GM03348 (cell line): ENCODE measurements around the gene GSTA4.
"Not testable (repeated sequence)": the region's sequence is repeated elsewhere in the genome, so short reads cannot be mapped to it uniquely, and the experiment has no call there.

ENCODE experiments used
- DNase-seq: peaks from one replicate; pipeline ENCODE4 v3.0.0; 2012; ENCODE audit warnings: low spot score

Gene GSTA4

DNA sequence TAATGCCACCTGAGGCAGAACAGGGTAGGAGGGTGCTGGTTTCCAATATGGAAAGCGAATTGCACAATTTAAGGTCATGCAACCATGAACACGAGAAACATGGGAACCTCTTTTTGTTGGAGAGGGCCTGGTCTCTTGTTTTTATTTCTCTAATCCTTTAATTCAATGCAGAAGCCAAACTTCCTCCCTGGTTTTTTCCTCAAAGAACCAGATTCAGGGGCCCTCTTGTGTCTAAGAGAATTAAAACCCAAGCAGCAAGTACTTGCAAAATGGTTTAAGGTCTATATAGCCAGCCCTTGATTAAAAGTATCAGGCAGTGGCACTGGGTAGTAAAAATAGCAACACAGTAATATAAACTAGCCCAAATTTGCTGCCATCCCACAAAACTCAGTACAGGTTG is 19.5 kb downstream of the GSTA4 start:
- DNase-seq: peak; percentile 20

- DNase-seq: no peak
These were observed 22.1 kb downstream of the GSTA4 start for GRCh38 chr6:52972989-52973388.

DNA sequence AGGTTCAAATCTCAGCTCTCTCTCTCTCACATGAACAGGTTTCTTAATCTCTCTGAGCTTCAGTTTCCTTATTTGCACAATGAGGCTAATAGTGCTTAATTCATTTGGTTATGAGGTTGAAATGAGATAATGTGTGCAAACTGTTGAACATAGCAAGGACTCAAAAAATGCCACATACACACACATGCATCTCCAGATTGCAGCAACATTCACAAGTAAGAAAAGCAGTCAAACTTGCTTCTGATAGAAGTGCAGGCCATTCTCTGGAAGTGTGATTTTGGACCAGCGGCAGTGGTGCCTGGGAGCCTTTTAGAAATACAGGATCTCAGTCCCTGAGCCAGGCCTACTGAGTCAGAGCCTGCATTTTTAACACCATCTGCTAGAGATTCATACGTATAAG is 25.7 kb downstream of the GSTA4 start:
- no peak for DNase-seq

DNA sequence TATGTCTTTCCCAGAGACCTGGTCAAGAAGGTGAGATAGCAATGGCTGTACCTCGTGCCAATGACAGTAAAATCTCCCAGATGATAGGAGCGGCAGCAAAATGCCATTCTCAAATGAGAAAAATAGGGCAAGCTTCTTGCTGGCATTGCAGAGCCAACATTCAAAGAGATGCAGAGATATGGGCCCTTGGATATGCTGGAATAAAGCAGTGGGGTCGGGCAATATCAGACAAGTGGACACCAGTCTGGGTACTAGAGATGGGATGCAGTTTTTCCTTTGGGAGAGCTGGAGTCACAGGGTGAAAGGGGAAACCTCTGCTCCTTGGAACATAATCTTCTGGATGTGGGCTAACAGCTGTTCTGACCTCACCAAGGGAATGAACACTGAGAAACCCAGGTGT is 29.0 kb downstream of the GSTA4 start:
- DNase-seq: no peak

DNA sequence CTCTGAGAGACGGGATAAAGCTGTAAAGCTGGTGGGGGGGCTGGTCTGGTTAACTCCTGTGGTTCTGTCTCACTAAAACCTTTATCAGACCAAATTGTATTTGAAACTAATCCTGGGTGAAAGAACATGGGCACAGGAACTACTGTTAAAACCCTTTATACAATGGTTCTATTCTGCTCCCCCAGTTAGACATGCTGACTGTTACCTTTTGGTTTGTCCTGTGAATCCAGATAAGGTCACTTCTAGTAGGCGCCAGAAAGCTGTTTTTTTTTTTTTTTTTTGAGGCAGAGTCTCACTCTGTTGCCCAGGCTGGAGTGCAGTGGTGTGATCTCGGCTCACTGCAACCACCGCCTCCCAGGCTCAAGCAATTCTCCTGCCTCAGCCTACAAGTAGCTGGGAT is 29.7 kb downstream of the GSTA4 start:
- no peak for DNase-seq

- no peak for DNase-seq
These were observed 30.8 kb downstream of the GSTA4 start for GRCh38 chr6:52964318-52964717.

- DNase-seq: no peak
These were observed 32.4 kb downstream of the GSTA4 start for GRCh38 chr6:52962701-52963100.

DNA sequence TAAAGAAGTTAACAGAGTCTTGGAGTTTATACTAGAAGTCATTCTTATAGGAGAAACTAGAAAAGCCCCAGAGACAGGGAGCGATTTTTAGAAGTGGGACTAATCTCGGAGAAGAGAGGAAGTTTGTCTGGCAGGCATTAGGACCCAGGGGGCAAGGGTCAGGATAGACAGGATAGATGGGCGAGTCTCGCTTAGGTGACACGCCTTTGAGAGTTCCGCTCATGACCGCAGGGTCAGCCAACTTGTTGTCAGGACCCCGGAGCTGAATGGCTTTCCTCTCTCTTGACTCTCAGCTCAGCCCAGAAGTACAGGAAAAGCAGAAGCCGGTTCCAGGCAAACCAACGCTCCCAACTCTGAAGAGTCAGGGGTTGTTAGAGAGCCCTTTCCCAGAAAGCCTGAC is 34.1 kb downstream of the GSTA4 start:
- not testable (repeated sequence) for DNase-seq

GRCh38 chr6:52960211-52960610 is 34.9 kb downstream of the GSTA4 start:
- not testable (repeated sequence) for DNase-seq

DNA sequence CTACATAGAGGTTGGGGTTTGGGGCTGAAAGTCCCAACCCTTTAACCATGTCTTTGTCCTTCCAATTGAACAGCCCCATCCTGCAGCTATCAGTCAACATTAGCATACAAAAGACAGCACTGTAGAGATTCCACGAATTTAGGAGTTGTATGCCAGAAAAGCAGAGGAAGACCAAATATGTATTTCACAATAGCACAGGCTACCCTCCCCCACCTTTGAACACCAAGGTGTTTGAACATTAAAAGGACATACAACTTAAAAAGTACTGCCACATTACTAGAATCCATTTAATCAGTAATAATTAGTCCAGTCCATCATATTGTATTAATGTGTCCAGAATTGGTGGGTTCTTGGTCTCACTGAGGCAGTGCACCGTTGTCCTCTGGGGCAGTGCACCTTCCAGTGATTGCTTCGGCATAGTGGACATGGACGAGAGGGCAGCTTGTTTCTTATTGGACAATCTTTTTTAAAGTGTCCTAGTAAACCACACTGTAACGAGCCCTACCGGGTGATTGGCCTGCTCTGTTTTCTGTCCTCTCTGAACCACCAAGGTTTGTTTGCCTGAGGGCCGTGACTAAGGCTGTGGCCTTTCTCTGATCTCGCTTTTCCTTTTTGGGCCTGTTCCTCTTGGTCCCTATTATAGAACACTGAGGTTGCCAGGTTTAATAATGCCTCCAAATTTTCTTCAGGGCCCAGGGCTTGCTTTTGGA is 36.4 kb downstream of the GSTA4 start:
- no peak for DNase-seq

- no peak for DNase-seq
These were observed 39.2 kb downstream of the GSTA4 start for GRCh38 chr6:52955871-52956270.

DNA sequence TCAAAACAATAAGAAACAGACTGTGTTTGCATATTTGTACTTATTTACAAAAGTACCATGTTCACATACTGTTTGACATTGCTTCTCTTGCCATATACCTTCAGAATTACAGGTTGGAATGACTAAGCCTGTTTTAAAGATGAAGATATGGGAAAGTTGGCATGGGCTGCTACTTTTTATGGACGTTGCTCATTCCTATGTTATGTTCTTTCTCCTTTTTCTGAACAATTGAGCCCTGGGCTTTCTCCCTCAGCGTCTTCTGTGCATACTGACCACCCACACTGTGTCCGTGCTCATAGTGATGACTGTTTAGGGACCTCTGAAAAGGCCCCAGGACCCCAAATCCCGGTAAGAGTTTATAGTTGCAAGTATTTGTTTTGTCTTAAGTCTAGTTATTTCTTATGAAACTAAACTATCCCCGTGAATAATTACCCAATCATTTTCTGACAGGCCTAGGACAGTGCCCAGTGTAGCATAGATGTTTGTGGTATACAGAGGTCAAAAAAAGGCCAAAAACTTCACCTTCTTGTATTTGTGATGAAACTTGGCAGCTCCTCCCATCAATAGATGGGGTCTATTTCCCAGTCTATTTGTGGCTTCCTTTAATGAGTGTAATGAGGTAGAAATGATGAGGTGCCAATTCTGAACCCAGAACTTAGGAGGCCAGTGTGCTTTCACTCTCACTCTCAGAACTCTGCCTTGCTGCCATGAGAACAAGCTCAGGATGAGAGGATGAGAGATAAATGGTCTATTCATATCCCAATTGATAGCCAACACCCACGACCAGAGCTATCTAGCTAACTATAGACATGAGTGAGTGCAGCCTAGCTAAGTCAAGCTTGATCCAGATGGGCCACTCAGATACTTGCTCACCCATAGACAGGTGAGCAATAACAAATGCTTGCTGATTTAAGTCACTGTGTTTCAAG is 40.9 kb downstream of the GSTA4 start:
- DNase-seq: no peak

- no peak for DNase-seq
These were observed 48.8 kb downstream of the GSTA4 start for GRCh38 chr6:52946306-52946705.

DNA sequence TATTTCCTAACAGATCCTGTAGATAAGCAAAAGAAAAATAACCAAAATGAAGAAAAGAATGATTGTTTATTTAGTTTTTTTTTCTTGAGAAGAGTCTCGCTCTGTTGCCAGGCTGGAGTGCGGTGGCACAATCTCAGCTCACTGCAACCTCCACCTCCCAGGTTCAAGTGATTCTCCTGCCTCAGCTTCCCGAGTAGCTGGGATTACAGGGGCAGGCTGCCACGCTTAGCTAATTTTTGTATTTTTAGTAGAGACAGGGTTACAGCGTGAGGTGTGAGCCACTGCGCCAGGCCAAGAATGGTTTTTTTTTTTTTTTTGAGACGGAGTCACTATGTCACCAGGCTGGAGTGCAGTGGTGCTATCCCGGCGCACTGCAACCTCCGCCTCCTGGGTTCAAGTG is 52.3 kb downstream of the GSTA4 start:
- not testable (repeated sequence) for DNase-seq

- DNase-seq: no peak
These were observed 52.9 kb downstream of the GSTA4 start for GRCh38 chr6:52942221-52942620.

- peak; percentile 56 for DNase-seq
These were observed 57.2 kb downstream of the GSTA4 start for GRCh38 chr6:52937908-52938307.

- no peak for DNase-seq
These were observed 61.3 kb downstream of the GSTA4 start for GRCh38 chr6:52933778-52934177.

DNA sequence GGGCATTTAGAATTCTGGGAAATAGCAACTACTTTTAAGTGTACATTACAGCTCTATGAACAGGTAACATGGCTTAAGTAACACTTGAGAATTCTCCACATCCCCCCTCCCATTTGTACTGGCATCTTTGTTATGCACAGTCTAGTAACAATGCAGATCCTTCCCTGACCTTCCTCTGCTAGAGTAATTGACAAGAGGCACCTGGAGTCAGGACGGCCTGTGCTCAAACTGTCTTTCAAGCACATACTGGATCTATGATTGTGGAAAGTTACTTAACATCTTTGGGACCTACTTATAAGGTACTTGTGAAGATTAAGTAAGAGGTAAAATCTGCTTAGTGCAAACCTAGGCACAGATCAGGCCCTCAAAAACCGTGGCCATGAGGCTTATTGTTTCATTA is 63.7 kb downstream of the GSTA4 start:
- DNase-seq: no peak

DNA sequence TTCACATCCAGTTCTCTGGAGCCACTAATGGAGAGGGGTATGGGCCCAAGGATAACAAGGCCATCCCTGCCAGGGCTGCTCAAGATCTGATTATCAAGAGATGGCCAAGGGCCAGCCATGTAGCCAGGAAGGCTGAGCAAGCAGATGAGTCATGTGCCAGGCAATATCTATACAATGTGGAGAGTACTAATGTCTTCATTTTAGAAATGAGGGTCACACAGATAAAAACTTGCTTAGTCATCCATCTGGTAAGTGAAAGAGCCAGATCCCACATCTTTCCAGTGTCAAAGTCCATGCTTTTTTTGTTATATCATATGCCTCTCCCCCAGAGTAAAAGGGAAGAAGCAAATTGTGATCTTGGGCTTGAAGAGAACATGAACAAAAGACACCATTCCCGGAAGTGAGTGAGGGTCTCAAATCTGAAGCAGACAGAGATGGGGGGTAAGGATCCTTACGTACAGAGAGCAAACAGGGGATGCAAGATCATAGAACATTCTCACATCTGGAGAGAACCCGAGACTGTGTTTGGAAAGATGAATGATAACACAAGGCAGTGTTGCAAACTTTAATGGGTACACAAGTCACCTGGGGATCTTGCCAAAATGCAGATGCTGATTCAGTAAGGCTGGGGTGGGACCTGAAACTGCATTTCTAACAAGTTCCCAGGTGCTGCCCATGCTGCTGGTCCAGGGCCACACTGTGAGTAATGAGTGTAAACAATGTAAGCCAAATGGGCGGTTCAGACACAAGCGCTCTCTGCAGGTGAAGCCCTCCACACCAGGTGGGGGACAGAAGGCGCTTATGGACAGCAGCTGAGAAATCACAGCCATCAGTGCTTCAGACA is 65.5 kb downstream of the GSTA4 start:
- DNase-seq: peak; percentile 74
